NCI-H1930 (cell line): ENCODE results near the gene SHLD2.
"Not testable (repeated sequence)": the region's sequence is repeated elsewhere in the genome, so short reads cannot be mapped to it uniquely, and the experiment has no call there.

Source experiments
- DNase-seq, 2 experiments: peaks; one replicate each; lab custom pipeline; 2025; lab: John Stamatoyannopoulos, UW

SHLD2 gene

DNA sequence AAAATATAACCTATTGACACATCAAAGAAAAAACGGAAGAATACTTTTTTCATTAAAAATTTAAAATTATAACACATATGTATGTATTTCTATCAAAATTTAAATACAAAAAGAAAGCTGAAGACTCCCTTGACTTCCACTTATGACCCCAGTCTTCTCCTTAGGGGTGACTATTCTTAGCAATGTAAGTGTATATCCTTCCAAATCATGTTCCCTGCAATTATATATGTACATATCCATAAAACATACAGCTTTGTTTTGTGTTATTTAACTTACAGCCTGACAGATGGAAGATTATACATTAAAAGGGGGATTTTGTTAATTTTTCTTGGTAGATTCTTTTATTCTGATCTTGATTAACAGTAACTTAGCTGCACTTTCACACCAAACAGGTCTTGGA is 9.5 kb upstream of the SHLD2 start:
- DNase-seq: no peak

- no peak for DNase-seq
Observed at GRCh38 chr10:87089746-87090145, 5.3 kb upstream of the SHLD2 start.

- DNase-seq: no peak
Observed at GRCh38 chr10:87090779-87091178, 4.2 kb upstream of the SHLD2 start.

GRCh38 chr10:87092376-87092860 is 2.6 kb upstream of the SHLD2 start:
- DNase-seq: no peak

DNA sequence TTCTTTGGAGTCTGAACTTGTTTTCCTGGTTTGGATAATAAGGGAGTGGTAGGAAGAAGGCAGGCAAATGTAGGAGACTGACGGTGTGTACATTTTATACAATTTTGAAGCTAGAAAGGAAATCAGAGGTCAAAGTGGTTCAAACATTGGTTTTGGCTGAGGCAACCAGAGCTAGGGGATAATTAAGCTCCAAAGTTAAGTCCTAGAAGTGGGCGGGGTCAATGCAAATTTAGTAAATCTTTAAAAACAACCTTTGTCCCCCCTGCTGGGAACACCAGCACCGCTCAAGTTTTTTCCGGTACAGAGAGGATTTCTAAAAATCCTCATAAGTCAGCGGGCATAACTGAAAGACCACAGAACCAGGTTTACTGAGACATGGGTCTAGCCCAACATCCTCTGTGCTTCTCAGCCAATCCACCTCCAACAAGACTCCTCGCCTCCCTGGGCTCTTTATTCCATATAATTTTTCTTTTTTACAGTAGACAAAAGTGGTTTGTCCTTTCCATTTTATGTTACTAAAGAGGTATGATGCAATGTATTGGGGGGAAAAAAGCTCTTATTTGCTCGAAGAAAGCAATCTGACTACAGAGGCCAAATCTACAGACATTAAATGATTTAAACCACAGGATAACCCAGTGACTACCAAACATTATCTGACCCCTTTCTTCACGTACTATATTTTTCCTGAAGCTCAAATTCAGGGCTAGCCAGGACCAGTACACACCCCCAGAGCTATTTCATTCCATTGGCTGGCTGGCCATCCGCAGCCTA is 2.0 kb upstream of the SHLD2 start:
- no peak for DNase-seq

- DNase-seq: no peak
Observed at GRCh38 chr10:87093632-87094372, 1.2 kb upstream of the SHLD2 start.

- peak in 1 of 2 experiments; percentile 31 for DNase-seq
Observed at GRCh38 chr10:87095236-87095945, 385 bp downstream of the SHLD2 start.

- DNase-seq: no peak
Observed at GRCh38 chr10:87101996-87102395, 7.0 kb downstream of the SHLD2 start.

GRCh38 chr10:87104727-87105126 is 9.7 kb downstream of the SHLD2 start:
- not testable (repeated sequence) for DNase-seq

- DNase-seq: no peak
Observed at GRCh38 chr10:87105446-87106124, 10.6 kb downstream of the SHLD2 start.

- not testable (repeated sequence) for DNase-seq
Observed at GRCh38 chr10:87118122-87118521, 23.1 kb downstream of the SHLD2 start.

GRCh38 chr10:87119029-87119428 is 24.0 kb downstream of the SHLD2 start:
- not testable (repeated sequence) for DNase-seq

GRCh38 chr10:87123351-87123750 is 28.3 kb downstream of the SHLD2 start:
- DNase-seq: not testable (repeated sequence)

DNA sequence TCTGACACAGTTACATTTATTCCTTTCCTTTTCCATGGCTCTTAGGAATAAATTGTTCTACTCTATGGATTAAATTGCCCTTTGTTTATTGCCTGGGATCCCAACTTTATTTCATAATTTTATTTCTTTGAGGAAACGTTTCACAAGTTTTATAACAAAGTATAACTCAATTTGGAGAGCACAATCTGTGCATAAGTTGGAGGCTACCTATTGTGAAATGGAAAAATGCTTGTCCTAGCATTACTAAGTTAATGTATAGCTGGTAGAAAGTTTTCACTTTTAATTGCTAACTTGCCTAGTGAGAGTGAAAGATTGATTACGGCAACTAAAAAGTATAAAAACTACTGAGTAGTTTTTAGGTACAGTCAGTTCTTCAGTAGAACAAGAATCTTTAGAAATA is 32.0 kb downstream of the SHLD2 start:
- not testable (repeated sequence) for DNase-seq

- DNase-seq: not testable (repeated sequence)
Observed at GRCh38 chr10:87127607-87128156, 32.7 kb downstream of the SHLD2 start.

GRCh38 chr10:87132176-87132575 is 37.2 kb downstream of the SHLD2 start:
- not testable (repeated sequence) for DNase-seq

DNA sequence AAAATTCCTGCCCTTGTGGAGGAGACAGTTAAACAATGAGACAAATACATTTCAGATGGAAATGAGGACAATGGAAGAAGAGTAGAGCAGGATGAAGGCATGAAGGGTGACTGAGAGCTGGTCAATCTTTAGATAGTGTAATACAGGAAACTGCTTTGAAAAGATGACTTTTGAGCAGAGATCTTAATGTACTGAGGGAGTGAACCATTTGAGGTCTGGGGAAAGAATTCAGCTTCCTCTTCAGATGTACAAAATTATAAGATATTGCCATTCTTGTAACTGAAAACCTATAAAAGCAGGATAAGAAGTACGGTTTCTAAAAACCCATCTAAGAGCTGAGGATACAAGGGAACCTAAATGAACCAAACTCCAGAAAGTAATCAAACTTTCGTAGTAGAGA is 38.9 kb downstream of the SHLD2 start:
- DNase-seq: not testable (repeated sequence)

GRCh38 chr10:87134440-87134839 is 39.4 kb downstream of the SHLD2 start:
- not testable (repeated sequence) for DNase-seq

DNA sequence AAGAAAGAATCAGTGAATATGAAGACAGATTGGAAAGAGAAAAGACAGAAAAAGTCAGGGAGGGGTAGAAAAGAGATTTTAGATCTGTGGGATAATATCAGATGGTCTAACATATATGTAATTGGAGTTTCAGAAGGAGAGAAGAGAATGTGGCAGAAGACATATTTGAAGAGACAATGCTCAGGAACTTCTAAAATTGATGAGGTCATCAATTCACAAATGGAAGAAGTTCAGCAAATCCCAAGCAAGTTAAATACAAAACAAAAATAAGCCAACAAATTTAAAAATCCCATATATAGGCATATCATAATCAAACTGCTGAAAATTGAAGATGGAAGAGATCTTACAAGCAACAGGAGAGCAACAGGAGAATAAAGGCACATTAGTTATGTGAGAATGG is 42.5 kb downstream of the SHLD2 start:
- DNase-seq: not testable (repeated sequence)

DNA sequence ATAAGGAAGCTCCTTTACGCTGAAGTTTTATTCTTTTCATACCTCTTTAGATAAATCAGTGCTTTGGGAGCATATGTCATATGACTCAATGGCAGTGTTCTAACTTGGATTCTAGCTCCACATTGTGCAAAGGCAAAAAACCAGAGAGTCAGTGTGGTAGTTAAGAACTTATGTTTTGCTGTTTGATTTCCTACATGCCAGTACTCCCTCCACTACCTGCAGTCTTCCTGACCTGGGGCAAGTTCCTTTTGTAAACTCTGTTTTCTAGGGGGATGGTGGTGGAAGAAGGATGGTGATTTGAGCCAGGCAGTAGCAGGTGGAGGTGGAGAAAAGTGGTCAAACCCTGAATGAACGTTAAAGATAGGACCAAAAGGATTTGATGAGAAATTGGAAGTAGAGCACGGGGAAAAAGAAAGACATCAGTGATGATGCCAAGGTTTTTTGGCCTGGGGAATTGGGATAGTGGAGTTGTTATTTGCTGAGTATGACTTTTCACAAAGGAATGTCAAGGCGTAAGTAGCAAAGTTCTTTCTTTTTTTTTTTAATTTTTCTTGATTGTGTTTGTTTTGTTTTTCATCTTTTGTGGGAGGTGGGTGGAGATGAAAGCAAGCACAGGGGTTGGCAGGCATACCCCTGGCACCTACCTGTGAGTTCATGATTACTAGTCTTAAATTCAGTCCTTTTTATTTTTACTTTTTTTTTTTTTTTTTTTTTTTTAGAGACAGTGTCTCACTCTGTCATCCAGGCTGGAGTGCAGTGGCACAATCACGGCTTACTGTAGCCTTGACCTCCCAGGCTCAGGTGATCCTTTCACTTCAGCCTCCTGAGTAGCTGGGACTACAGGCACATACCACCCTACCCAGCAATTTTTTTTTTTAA is 47.5 kb downstream of the SHLD2 start:
- not testable (repeated sequence) for DNase-seq

GRCh38 chr10:87143109-87143418 is 48.1 kb downstream of the SHLD2 start:
- not testable (repeated sequence) for DNase-seq
